Right forelimb (tissue), 1 donor: ENCODE measurements around the gene DNAJC18.

ENCODE experiments used
- DNase-seq: peaks from one replicate; pipeline ENCODE4 v3.0.0-alpha.2; 2018

DNAJC18 gene

DNA sequence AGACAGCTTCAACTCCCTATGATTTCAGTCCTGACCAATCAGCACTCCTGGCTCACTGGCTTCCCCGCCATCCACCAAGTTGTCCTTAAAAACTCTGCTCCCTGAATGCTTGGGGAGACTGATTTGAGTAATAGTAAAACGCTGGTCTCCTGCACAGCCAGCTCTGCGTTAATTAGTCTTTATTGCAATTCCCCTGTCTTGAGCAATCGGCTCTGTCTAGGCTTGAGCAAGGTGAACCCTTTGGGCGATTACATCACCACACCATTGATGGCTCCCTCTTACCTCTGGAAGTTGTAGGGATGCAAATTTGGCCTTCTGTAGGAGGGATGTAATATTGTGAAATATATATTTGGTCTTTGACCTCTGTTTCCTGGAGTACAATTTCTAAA is 53.3 kb downstream of the DNAJC18 start:
- DNase-seq = no peak

GRCh38 chr5:139385061-139386049 is 54.0 kb downstream of the DNAJC18 start:
- no peak for DNase-seq

GRCh38 chr5:139384591-139385051 is 54.7 kb downstream of the DNAJC18 start:
- DNase-seq = no peak

GRCh38 chr5:139383993-139384590 is 55.2 kb downstream of the DNAJC18 start:
- DNase-seq = no peak

DNA sequence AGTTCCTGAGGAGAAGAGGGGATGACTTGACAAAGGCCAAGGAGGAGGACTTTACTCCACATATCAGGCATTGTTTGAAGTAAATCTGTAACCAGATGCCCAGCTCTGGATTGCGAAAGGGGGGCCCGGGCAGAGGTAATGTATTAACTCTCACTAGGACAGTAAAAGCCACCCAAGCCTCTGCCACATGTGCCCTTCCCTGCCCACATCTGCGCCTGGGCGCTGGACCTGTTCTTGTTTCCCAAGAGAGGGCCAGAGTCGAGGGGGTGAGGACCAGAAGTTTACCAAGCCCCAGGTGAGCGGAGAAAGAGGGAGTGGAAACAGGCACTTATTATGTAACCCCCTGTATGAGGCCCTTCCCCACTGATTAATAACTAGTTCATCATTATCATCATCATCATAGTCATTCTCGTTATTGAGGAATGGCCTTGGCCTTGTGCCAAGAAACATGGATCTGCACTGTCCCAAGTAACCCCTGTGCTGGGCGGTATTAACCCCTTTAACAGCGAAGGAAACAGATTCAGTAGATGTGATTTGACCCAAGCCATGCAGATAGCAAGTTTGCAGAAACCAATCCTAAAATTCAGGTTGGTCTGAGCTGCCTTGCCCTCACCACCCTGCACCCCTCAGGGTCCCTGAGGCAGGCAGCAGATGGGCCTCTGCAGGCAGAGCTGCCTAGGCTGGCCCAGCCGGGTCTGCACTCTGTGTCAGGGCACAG is 55.9 kb downstream of the DNAJC18 start, which contains the start of gene SLC23A1:
TSS of gene SLC23A1 (minus strand) at position 23 of the 718 bp plus-strand sequence. CDS start 44 bp downstream, outside the sequence.
- no peak for DNase-seq

- no peak for DNase-seq
Measured at GRCh38 chr5:139382807-139383206, 56.5 kb downstream of the DNAJC18 start.

DNA sequence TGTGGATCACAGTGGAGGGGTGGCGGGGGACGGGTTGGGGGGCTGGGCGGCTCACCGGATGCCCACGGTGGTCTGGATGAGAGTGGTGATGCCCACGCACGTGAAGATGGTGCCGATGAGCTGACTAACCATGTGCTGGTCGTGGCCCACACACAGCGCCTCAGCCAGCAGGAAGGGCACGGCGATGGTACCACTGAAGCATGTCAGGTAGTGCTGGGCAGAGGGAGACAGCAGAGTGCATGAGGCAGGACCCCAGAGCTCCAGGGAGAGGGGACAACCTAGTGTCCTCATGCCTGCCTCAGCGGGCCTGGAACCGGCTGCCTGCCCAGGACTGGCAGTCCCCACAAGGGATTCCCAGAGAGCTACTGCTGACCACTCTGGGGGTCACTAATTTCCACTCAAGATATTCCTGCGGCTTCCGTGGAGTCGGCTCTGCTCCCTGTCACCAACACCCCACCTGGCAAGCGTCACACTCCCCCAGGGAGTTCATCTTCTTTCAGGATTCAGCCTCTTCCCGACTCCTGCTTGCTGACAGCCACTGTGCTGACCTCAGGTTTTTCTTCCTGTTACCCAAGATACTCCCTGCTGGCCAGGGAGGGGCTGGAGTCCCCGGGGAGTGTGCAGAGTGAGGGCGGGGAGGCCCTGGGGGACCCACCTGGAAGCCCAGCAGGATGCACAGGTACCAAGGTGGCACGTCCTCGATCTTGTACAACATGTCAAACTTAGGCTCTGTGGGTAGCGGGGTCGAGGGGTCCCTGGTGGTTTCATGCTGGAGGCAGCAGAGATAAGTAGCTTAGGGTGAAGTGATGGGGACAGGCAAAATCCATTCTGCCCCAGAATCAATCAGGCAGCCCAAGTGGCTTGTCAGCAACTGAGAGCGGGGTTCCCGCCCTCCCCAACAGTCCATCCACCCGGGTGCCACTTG is 57.2 kb downstream of the DNAJC18 start:
- DNase-seq = no peak

DNA sequence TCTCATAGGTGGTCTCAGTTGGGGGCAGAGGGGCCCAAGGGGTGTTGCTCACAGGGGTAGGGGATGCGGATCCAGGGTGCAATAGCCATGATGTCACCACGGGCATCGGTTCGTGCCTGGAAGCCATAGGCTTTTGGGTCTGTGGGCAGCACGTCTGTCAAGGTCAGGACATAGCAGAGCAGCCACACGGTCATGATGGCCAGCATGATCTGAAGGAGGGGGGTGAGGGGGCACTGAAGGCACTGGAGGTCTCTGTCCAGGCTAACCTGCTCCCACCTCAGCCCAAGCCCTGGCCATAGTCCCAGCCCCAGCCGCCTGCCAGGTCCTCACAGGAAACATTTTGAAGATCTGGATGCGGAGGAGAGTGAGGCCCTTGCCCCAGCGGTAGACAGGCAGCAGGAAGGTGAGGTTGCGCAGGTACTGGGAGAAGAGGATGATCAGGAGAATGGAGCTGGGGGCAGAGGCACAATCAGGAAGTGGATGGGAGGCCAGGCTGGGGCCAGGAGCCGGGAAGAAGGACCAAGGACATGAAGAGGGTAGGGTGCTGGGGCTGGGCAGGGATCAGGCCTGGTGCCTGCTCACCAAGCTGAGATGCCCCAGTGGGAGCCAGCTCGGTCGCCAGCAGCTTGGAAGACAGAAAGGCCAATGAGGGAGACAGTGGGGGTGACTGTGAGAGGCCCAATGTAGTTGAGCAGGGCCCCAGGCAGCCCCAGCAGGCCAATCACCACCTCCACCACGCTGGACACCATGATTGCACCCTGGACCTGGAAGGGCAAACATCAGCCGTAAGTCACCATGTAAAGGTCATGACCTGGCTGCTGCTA is 59.5 kb downstream of the DNAJC18 start:
- DNase-seq = no peak

GRCh38 chr5:139378941-139379361 is 60.4 kb downstream of the DNAJC18 start:
- DNase-seq = no peak

DNA sequence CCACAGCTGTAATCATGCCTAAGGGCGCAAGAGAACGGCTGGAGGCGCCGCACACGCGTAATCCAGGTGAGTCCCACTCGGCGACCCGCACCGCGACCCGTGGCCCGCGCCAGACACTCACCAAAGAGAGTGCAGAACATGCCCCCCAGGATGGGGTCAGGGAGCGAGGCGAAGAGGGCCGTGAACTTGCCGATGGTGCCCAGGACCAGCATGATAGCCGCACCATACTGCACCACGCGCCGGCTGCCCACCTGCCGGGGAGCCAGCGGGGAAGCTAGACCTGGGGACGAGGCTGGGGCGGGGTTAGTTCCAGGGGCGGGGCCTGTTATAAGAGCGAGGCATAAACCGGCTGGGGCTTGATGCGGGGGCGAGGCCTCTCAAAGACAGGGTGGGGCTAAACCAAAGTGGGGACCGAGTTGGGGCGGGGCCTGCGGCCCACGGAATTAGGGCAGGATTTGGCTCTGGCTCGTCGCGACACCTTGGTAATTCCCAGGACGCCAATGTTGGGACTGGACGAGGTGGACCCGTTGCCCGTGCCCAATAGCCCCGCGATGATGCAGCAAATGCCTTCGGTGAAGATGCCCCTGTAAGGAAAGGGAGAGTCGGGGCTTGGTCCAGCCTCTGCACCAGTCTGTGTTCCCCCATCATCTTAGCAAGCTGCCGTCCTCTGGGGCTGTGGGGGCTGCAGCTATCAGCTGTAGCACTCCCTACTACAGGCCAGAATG is 61.1 kb downstream of the DNAJC18 start:
- DNase-seq = no peak

- DNase-seq = no peak
Measured at GRCh38 chr5:139377226-139377625, 62.1 kb downstream of the DNAJC18 start.

- DNase-seq = no peak
Measured at GRCh38 chr5:139376364-139376763, 63.0 kb downstream of the DNAJC18 start.

GRCh38 chr5:139374909-139375308 is 64.4 kb downstream of the DNAJC18 start:
- no peak for DNase-seq

GRCh38 chr5:139371482-139372435 is 67.6 kb downstream of the DNAJC18 start:
- no peak for DNase-seq

DNA sequence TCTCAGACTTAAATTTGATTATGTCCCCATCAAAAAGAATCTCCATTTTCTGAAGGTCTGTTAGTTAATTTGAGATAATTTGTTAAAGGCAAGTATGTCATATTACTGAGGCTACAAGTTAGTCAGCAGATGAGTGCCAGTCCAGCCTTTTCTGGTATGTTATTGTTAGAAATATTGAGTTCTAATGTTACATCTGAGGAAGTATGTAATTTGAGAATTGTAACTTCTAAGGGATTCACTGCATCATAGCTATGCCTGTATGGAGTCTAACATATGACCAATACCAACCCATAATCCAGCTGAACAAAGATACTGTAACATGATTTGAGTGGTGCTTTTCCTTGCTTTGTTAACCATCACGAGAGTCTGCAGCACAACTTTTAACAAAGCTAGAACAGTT is 70.1 kb downstream of the DNAJC18 start:
- DNase-seq = no peak

DNA sequence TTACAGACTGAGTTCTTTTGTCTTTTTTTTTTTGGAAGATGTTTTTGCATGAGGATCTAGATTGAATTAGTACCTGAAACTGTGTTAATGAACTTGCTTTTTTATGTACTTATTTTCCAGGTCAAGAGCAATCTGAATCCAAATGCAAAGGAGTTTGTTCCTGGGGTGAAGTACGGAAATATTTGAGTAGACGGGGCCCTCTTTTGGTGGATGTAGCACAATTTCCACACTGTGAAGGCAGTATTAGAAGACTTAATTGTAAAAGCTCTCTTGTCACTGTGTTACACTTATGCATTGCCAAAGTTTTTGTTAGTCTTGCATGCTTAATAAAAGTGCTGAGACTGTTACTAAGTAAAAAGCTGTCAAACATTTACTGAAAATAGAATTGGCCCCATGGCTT is 70.7 kb downstream of the DNAJC18 start:
- DNase-seq = no peak

- no peak for DNase-seq
Measured at GRCh38 chr5:139364466-139364865, 74.9 kb downstream of the DNAJC18 start.

DNA sequence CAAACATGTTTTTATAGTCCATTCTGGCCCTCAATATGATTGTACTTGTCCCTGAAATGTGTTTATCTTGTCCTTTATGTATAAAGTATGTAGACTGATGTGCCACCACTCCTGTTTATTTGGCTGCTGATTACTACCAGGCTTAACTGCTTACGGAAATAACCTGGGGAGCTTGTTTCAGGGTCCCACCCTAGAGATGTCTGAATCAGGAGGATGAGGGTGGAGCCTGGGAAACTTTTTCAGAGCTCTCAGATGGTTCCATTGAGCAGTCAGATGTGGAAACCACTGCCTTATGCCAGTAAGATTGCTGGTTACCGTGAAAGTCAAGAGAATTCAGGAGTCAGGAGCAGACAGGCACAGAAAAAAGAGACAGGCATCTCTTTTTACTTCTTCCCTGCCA is 75.4 kb downstream of the DNAJC18 start:
- DNase-seq = no peak

DNA sequence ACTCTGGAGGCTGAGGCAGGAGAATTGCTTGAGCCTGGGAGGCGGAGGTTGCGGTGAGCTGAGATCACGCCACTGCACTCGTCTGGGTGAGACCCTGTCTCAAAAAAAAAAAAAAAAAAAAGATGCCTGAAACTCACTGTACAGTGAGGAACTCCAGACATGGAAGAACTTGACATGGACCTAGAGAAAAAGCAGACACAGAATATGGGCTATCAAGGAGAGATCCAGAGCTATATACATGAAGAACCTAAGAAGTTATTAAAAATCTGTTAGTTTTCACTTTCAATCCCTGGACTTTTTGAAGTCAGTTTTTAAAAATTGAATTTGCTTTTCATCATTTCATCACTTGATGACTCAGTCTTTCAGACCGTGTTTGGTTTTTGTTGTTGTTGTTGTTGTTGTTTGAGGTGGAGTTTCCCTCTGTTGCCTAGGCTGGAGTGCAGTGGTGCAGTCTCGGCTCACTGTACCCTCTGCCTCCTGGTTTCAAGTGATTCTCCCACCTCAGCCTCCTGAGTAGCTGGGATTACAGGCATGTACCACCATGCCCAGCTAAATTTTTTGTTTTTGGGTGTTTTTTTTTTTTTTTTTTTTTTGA is 77.4 kb downstream of the DNAJC18 start:
- DNase-seq = no peak
